CD4-positive, alpha-beta T cell treated with Interleukin-15 for 1 hour (primary cell): ENCODE data around the gene SEMA3C.
A peak's percentile ranks its signal among the peaks of the same experiment; 100 is the strongest.

Experiments
- DNase-seq: peaks from one replicate; pipeline ENCODE4 v3.0.0-alpha.2; 2020

Gene SEMA3C

DNA sequence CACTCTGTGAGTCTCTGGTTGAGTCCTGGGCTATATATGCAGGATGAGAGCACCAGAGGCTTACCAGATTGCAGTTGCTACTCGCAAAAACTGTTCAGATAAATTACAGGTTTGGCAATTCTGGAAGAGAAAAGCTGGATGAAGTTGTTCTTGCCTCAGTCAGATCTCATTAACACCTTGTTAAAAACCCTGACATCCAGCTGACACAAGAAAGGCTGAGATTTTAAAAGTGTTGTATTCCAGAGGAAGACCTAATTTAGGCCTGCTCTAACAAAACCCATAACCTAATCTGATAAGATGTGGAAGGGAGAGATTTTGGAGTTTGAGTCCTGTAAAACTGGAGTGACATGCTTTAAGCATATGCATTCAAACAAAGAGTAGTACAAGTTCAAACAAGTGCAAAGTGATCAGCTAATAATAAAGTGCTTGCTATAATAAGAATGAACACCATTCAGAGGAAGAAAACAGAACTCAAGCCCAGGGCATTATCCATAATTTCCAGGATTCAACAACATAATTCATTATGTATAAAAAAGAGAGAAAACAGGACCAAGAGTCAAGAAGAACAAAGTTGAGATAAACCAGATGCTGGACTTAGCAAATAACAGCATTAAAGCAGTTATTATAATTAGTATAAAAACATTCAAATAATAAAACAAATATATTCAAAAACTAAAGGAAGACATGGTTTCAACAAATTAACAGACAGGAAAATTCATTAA, 144.9 kb downstream of the SEMA3C start:
- DNase-seq, result no peak

- no peak for DNase-seq
Measured at GRCh38 chr7:80772347-80772993, 146.4 kb downstream of the SEMA3C start.

GRCh38 chr7:80771523-80771922, 147.3 kb downstream of the SEMA3C start:
- no peak for DNase-seq

DNA sequence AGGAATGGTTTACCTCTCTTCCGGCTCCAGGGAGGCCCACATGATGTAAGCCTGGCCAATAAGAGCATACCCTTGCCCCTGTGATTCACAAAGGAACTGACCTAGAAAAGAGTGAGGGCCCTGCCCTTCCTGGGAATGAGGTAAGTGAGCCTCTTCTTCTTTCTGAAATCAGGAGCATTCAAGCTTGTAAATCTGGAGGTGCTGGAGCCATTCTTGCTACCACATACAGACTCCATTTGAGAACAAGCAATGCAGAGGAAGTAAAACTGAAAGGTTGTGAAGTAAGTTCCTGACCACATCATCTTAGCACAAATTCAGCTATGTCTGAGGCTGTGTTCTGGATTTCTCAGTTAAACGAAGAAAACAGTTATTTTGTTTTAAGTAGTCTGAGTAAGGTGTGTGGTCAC, 148.2 kb downstream of the SEMA3C start:
- peak; percentile 15 for DNase-seq

DNA sequence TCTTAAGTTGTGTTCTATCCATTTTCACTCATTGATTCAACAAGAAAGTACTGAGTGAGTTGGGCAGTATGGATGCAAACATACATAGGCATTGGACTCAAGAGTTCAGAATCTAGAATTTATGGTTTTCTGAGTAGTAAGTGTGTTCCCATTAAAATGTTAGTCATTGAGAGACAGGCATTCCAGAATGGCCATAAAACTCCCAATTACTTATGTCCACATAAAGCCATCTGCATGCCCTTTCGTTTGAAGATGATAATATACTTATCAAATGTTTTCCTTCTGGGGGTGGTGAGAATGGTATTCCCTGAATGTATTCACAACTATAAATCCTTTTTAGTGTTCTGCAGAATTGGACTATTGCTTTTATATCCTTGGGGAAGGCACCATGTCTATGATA, 148.8 kb downstream of the SEMA3C start:
- DNase-seq, result no peak

DNA sequence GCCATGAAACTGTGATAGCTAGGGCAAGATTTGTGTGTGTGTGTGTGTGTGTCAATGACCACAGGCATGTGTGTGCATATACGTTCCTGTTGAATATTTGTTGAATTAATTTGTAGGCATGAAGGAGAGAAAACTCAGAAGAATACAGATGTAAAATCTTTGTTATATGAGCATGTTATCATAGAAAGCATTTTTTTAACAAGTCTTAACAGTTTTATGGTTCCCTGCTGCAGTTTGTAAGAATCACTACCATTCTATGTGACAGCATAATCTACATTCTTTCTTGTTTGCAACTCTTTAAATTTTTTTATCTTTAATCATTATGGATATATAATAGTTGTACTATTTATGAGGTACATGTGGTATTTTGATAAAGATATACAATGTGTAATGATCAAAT, 150.1 kb downstream of the SEMA3C start:
- no peak for DNase-seq

DNA sequence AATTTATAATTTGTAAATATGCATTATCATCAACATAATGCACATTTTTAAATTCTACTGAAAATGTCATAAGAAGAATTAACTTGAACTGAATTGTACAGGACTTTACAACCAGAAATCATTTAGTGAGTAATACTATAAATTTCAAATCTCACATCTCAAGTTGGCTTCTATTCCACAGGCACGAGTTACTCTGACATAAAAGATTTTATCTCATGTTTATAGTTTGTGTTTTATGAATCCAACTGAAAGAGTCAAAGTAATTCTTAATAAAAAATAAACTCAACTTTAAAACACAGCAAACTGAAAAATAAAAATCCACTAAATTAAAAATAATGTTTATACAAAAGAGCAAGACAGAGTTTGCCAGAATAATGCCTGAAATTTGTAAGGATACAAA, 151.2 kb downstream of the SEMA3C start:
- no peak for DNase-seq

GRCh38 chr7:80766724-80767123, 152.1 kb downstream of the SEMA3C start:
- DNase-seq, result no peak

GRCh38 chr7:80764132-80764531, 154.7 kb downstream of the SEMA3C start:
- no peak for DNase-seq

DNA sequence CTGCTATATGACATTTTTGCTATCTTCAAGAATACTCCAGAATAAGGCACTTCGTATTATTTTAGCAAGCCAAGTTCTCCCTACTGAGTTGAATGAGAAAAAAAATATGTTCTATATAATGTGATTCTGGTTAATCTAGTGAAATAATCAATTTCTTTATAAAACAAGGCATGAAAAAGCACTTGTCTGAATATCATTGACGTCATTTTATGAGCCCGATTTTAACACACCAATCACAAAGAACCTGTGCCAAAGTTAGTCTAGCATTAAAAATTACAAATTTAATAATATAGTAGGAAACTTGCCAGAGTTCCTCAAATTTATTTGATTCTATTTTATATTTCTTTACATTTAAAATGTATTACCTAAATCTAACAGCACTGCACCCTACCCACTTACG, 155.1 kb downstream of the SEMA3C start:
- DNase-seq, result no peak

DNA sequence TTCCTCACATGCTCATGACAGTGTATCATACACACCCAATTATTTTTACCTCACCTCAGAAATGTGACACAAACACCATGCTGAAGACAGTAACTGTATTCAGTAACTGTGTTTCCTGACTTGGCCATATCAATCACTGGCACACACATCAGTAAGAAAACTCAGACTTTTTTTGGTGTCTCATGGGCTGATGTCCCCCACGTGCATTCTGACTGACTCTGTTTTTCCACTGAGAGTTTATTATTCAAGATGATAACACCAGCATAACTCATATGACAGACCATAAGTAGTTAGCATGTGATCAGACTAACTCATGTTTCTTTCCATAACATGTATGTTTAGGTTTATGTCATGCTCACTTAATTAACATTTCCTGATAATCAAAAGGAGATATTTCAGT, 155.6 kb downstream of the SEMA3C start:
- no peak for DNase-seq

DNA sequence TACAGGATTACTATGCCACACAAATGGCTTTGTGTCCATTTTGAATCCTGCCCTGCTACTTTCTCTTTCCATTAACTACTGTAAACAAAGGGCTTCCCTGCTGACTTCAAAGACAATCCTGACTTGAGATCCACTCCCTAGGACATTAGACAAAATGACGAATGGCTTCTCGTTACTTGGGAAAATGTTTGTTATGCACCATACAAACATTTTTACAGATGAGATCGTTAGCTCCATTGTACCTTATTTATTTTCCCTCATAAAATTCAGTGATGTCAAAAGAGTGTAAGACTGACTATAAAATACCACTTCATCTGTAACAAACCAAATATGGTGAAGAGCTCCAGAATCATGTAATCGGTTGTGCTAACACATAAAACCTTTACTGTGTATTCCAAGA, 158.6 kb downstream of the SEMA3C start:
- DNase-seq, result no peak

GRCh38 chr7:80752954-80753690, 165.7 kb downstream of the SEMA3C start:
- no peak for DNase-seq

GRCh38 chr7:80749270-80749669, 169.6 kb downstream of the SEMA3C start:
- DNase-seq, result no peak

- DNase-seq, result no peak
Measured at GRCh38 chr7:80748363-80749042, 170.3 kb downstream of the SEMA3C start.

- DNase-seq, result no peak
Measured at GRCh38 chr7:80740778-80741545, 177.9 kb downstream of the SEMA3C start.

DNA sequence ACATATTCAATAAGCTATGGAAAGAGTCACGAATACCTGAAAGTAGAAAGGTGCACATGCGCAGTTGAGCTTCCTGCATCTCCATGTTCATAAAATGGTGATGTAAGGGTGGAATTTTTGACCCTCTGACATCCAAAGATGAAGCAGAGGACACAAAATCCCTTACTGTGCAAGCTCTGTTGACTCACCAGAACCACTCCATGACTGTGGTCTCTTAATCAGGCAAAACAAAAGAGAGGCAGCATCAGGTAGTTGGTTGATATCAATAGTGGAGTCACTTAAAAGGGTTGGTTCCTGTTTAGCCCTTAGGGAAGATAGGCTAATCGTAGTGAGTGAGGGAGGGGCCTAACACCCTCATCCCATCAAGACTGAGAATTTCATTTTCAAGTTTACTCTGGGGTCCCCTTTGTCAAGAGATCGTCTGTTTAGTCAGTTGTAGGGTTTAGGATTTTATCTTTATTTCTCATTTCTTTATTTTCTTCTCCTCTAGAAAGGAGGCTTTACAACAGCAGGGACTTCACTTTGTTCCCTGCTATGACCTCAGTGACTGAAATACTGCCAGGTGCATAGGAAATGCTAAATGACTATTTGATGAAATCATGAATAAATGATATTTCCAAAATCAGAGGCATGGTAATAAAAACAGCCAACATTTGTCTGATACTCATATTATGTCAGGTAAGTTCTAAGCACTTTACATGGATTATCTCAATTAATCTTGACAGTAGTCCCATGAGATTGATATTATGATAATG, 182.3 kb downstream of the SEMA3C start:
- no peak for DNase-seq

DNA sequence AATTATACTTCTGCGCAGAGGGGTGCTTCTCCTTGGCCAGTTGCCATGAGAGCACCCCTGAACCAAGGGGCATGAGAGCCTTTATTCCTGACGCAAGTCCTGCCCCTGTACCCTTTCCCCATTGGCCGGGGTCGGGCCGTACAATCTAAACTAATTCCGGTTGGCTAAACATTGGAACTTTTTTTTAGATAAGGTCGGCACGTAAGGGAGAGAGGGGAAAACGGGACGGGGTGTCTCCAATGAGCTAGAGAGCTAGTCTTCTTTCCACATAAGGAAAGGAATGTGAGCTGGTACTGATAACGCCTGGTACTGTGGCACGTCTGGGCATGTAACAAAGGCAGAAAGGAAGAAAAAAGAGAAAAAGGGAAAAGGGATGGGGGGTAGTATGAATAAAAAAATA, 183.5 kb downstream of the SEMA3C start:
- no peak for DNase-seq

DNA sequence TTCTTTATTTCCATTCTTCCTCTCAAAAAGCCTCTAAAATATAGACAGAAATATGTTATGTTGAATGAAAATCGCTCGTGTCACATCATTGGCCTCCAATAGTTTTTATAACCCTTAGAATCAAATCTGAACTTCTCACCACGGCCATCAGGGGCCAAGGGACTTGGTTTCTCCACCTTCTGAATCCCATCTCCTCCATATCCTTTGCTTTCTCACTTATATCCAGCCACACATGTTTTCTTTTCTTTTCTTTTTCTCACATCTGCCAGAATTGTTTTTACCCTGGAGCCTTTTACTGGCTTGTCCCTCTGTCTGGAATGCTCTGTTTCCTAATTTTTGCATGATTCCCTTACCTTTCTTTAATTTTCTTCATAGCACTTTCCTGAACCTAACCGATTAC, 184.8 kb downstream of the SEMA3C start:
- no peak for DNase-seq

GRCh38 chr7:80733333-80733915, 185.4 kb downstream of the SEMA3C start:
- no peak for DNase-seq

GRCh38 chr7:80732630-80733029, 186.2 kb downstream of the SEMA3C start:
- no peak for DNase-seq

GRCh38 chr7:80731281-80731680, 187.6 kb downstream of the SEMA3C start:
- no peak for DNase-seq
